IPS-18c (cell line): ENCODE results near the gene SP140L.
"Not testable (repeated sequence)": the region's sequence is repeated elsewhere in the genome, so short reads cannot be mapped to it uniquely, and the experiment has no call there.

Experiments used
- H3K4me3 ChIP-seq: 2 replicates; pipeline ENCODE4 v1.7.0; 2013; ENCODE audit warnings: low read depth, mild to moderate bottlenecking, low read length, moderate library complexity; ENCODE audit not compliant: insufficient read depth
- H3K9me3 ChIP-seq: one replicate; pipeline ENCODE4 v1.6.1; 2013; ENCODE audit warnings: mild to moderate bottlenecking, low read length, moderate library complexity; ENCODE audit not compliant: control insufficient read depth, insufficient read depth

SP140L gene

DNA sequence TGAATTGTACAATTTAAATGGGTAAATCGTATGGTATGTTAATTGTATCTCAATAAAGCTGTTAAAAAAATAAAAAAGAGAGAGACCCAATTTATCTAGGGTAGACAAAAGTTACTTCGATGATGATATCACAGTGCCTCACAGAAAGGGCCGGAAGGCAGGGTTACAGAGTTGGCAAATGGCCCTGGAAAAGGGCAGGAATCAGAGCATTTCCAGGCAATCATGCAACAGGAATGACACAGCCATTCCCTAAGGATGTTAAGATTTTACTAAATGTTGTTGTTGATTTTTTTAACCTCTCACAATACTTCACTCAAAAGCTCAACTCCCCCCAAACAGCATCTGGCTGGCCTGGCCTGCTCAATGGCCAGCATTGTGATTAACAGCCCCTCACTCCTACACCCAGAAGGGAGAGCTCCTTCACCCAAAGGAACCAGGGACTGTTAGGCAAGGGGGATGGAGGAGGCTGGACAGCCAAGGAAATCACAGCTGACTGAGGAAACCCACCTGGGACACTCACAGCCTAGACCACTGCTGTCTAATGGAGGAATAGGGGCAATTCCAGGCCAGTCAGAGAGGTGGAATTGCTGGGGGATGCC lies 81.3 kb downstream of the SP140L start:
- no peak overlapping the region for H3K4me3 ChIP-seq
- no peaks in the 10 kb centered on the region for H3K9me3 ChIP-seq

DNA sequence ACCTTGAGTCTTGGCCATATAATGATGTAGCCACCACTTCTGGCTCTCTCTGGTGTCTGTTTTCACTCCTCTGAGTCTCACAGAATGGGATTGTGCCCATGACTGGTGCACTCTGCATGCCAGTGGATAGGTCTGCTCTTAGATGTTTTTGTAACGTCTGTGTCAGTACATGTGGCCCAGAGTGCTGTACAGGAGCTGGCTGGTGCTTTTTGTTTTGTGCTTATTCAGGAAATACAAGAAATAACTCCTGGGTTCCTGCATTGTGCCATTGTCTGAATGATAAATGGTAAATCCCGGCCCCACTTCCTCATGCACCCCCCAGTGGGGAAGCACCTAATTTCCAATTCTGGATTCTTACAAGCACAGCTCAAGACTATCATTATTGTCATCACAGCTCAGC lies 82.3 kb downstream of the SP140L start:
- H3K9me3 ChIP-seq, H3K4me3 ChIP-seq: not testable (repeated sequence)

DNA sequence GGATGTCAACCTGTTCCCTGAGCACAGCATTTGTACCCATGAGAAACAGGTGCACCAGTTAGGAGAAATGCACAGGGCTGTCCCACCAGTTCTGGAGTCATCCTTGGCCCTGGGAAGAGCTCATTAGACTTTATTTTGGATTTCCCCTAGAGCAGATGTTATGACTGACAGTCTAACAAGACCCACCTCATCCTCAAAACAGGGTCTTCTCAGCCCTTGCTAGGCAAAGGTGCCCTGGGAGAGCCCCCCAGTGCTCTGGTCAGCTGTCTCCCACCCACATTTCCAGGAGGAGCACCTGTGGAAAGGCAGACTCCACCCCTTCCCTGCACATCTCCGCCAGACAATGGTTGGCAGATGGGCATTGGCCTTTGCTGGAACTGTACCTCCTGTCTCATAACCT lies 83.3 kb downstream of the SP140L start:
- no peaks in the 10 kb centered on the region for H3K9me3 ChIP-seq
- H3K4me3 ChIP-seq: no peak overlapping the region

DNA sequence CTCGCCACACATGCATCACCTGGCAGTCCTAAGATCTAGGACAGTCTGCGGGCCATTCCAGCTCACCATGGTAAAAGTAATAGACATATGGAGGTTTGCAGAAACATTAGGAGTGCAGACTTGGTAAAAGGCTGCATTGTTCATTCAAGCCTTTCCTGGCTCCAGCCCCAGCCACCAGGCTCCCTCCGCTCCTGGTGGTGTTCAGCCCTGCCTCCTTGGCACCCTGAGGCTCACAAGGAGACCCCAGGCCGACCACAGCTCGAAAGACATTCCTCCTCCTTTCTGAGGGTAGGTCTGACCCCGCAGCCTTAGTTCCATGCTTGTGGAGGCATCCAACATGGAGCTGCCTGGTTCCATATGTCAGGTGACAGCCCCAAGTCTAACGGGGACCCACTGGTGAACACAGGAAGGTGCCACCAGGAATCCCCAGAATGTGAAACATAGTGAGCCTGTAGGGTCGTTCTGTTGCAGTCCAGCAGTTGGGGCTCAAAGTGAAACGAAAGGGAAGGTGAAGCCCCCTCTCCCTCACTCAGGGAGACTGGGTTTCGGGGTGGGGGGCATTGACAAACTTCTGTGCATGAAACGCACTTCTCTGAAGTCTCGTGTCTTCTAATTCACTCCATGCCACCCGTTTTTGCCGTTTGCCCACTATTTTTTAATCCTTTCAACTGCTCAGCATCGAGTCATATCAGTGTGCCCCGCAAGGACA lies 84.0 kb downstream of the SP140L start:
- peak overlapping the region; percentile 80; the same call in 1 of the 2 replicates for H3K4me3 ChIP-seq

DNA sequence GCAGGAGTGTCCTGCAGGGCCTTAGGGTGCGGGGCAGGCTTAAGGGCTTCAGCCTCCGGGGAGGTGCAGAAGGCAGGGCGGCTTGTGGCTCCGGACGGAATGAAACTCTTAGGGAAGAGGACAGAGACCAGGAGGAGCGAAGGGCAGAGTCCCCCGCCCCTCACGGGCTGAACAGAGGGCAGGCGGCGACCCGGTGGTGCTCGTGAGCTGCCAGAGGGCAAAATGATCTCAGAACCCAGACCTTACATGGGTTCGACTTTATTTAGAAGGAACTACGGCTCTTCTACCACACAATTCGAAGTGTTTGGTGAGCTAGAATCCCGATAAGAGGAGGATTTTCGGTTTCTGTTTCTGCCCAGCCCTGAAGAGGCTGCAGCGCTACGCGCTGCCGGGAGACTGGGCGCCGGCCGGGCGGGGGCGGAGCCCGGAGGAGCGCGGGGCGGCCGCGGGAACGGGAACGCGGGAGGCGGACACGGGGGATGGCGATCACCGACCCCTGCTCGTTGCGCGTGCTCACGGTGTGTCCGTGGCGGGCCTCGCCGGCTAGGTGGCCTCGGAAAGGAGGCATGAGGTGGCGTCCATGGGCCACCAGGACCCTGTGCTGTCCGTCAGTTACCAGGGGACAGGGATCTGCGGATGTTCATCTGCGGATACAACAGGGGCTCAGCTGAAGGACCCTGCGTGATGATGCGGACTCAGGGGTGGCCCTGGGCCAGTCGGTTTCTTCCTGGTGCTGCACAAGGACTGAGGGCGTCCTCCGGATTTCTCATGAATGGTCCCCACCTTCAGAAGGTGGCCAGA lies 84.8 kb downstream of the SP140L start:
- Histone ChIP-seq H3K4me3 (peak overlapping the region; percentile 80), H3K9me3 (peaks cover 3% of the 10 kb centered on the region)

More for the DNA sequence above, 84.0 kb downstream of the SP140L start:
- H3K9me3 ChIP-seq: peaks cover 3% of the 10 kb centered on the region

DNA sequence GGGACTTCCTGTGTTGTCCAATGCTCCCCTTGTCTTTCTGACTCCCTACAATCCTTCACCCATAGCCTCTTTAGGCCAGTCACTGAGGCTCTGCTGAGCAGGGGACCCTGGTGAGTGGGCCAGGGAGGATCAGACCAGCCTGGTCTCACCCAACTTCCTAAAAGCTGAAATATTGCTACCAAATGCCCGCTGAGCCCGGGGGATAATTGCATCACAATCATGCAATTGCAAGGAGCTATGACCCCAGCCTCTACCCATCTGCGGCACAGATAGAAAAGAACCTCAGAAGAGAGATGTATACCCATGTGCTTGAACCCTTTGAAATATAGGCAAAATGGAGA lies 85.3 kb downstream of the SP140L start:
- H3K4me3 ChIP-seq: peak overlapping the region; percentile 80
- peaks cover 3% of the 10 kb centered on the region for H3K9me3 ChIP-seq

DNA sequence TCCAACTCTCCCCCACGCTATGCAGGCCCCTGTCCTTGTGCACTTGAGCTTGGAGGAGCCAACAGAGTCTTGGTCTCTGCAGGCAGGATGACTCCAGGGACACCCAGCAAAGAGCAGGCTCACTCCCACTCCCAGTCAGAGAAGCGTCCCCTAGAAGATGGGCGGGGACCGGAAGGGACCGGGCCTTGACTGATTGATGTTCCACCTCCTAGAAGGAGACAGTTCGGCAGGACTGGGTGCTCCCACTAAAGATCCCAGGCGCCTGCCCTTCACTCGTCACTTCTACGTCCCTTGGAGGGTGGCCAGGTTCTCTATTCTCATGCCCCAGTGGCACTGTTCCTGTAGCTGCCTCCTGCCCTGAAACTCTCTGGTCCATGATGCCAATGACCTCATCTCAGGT lies 85.9 kb downstream of the SP140L start:
- H3K9me3 ChIP-seq: peaks cover 3% of the 10 kb centered on the region
- H3K4me3 ChIP-seq: no peak overlapping the region

DNA sequence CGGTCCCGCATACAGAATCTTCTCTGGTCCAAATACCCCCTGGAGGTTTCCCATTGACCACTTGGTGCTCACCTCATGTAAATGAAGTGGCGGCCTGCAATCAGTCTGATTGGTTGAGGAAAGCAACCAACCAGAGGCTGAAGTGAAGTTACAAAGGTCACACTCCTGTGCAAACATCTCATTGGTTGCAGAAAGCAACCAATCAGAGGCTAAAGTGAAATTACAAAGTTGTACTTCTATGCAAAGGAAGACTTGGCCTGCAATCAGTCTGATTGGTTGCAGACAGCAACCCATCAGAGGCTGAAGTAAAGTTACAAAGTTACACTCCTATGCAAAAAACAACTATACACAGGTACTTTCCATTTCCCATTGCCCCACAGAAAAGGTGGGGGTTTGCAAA lies 86.5 kb downstream of the SP140L start:
- H3K4me3 ChIP-seq: no peak overlapping the region

DNA sequence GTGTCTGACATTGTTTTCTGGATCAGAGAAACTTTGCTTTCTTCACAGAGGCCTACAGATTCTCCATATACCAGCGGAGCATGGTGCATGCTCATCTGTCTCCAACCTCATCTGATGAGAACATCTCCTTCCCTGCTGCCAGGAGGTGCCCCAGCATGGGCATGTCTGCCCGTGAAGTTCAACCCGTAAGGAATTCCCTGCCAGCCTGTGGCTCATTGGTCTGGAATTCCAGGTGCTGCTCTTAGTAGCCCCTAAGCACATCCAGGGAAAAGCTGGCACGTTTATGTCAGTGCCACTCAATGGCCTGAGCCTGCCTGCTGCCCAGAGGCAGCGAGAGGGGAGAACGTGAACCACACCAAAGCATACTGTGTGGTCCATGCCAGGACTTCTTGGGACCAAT lies 87.3 kb downstream of the SP140L start:
- Histone ChIP-seq H3K4me3 (no peak overlapping the region), H3K9me3 (peaks cover 3% of the 10 kb centered on the region)

More for the DNA sequence above, 86.5 kb downstream of the SP140L start:
- H3K9me3 ChIP-seq: peaks cover 3% of the 10 kb centered on the region

DNA sequence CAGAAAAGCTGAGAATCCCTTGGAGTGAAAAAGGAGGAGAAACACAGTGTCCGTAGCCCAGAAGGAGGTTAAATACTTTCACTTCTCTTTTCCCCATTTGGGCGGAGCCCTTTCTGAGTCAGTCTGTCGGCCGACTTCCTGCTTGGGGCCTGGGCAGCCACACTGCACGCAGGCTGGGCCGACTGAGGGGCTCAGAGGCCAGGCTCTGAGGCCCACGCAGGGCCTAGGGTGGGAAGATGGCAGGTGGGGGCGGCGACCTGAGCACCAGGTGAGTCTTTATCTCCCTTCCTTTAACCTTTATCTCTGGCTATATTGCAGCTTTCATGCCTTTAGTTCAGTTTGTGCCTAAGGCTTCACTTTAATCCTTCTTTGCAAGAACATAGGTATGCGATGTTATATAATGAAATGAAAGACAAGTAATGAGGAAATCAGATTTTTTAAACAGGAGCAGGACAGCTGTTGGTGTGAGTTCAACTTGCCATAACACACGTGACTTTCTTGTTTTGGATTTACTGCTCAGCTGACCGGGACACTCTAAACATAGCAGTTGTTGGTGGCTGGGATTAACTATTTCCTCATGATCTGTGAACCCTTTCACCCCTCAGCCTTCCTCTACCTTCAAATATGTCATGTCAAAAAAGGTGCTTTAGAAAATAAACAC lies 89.2 kb downstream of the SP140L start, which contains the start of gene SP100:
SP100 (plus strand) TSS at position 141 of the 661 bp plus-strand sequence; CDS start at position 237, 96 bp downstream.
- peaks cover 3% of the 10 kb centered on the region for H3K9me3 ChIP-seq
- no peak within 1 kb of the TSS for H3K4me3 ChIP-seq

DNA sequence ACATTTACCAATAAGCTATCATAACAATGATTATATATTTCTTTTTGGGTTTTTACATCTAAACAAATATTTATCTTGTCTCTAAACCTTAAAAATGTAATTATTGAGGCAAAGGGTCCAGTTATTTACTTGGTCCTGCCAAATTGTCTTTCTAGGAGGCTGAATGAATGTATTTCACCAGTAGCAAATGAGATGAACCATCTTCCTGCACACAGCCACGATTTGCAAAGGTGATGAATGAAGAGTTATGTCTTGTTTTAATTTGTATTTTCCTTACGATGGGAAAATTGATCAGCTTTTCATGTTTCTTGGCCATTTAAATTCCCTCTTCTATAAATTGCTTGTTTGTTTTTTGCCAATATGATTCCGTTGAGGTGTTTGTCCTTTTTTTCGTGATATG lies 90.4 kb downstream of the SP140L start:
- H3K4me3 ChIP-seq: no peak overlapping the region

DNA sequence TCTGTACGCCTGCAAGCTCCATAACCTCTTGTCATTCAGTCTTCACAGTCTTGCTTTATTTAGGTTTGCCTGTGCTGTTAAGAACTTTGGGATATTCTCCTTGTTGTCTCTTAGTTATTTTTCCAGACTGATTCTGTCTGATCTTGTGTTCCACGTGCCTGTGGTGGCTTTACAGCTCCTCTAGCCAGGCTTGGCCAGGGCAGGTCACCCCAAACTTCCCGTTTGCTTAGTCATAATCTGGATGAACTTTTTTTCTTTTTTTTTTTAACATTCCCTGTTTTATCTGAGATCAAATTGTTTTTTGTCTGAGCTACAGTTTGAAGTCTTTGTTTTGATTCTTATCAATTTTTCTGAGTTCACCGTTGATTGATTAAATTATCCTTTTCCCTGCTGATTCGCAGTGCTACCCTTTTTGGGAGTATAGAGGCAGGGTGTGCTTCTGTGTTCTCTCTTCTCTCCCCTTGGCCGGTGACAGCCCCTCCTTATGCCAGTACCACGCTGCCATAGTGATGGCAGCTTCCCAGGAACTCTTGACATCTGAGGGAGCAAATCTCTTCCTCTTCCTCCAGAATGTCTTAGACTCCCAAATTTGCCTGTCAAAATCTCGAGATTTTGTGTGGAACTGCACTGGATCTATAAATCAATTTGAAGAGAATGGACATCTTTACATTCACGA lies 91.5 kb downstream of the SP140L start:
- Histone ChIP-seq H3K9me3 (peaks cover 3% of the 10 kb centered on the region), H3K4me3 (no peak overlapping the region)

More for the DNA sequence above, 90.4 kb downstream of the SP140L start:
- peaks cover 3% of the 10 kb centered on the region for H3K9me3 ChIP-seq

DNA sequence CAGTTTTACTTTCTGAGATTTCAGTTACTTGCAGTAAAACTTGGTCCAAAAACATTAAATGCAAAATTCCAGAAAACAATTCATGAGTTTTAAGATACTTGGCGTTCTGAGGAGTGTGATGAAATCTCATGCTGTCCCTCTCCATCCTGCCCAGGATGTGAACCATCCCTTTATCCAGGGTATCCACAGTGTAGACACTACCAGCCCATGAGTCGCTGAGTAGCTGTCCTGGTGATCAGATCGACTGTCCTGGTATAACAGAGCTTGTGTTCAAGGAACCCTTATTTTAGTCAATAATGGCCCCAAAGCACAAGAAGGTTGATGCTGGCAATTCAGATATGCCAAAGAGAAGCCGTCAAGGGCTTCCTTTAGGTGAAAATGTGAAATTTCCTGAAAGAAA lies 92.2 kb downstream of the SP140L start:
- H3K4me3 ChIP-seq: no peak overlapping the region

DNA sequence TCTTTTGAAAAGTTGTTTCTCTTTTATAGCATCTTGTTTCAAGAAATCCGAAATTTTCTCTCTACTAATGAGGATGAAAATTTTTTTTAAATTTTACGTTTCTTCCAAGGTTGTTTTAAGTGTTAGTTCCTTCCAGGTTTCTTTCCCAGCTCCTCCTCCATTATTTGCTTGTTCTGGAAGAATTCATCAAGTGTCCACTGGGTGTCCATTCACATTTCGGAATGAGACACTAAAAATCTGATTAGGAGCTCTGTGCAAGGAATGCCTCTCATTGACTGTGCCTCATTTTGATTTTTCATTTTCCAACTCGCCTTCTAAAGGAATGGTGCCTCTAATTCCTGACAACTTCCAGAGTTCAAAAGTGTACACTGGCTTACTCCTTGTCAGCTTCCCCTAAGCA lies 95.2 kb downstream of the SP140L start:
- Histone ChIP-seq H3K9me3 (peaks cover 3% of the 10 kb centered on the region), H3K4me3 (no peak overlapping the region)

More for the DNA sequence above, 92.2 kb downstream of the SP140L start:
- peaks cover 6% of the 10 kb centered on the region for H3K9me3 ChIP-seq

DNA sequence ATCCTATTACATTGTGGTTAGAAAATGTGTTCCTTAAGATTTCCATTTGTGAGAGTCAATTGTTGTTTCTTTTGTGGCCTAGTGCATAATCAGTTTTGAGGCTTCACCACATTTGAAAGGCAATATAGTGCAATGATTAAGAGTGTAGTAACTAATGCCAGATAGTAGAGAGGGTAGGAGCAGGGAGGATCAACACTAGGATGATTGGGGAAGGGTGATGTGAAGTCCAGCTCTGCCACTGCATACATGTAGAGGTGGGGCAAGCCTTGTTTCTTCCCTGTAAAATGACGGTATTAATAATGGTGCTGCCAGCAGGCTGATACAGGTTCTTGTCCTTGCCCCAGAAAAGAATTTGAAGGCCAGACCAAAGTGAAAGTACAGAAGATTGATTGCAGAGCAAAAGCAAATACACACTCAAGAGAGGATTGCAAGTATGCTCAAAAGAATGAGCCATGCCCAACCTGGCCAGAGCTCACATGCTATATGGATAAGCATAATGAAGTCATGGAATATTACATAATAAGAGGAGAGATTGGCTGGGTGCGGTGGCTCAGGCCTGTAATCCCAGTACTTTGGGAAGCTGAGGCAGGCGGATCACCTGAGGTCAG lies 97.0 kb downstream of the SP140L start:
- peaks cover 3% of the 10 kb centered on the region for H3K9me3 ChIP-seq
- no peak overlapping the region for H3K4me3 ChIP-seq

DNA sequence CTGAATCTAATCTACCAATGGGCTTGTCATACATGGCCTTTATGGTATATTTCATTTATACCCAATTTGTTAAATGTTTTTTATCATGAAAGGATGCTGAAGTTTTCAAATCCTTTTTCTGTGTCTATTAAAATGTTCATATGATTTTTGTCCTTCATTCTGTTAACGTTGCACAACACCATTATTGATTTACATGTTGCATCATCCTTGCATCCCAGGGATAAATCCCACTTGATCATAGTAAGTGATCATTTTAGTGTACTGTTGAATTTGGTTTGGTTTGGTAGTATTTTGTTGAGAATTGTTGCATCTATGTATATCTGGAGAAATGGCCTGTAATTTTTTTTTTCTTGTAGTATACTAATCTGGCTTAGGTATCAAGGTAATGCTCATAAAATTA lies 98.4 kb downstream of the SP140L start:
- no peak overlapping the region for H3K4me3 ChIP-seq
- H3K9me3 ChIP-seq: peaks cover 3% of the 10 kb centered on the region

DNA sequence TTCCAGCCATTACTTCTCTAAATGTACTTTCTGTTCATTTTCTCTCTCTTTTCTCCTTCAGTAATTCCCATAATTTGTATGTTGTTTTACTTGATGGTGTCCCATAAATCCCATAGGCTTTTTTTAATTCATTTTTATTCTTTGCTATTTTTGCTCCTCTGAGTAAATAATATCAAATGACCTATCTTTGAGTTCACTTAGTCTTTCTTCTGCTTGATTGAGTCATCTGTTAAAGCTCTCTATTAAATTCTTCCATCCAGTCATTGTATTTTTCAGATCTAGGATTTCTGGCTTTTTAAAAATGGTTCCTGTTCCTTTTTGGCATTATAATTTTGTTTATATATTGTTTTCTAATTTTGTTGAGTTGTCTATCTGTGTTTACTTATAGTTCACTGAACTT lies 102.5 kb downstream of the SP140L start:
- no peaks in the 10 kb centered on the region for H3K9me3 ChIP-seq
- H3K4me3 ChIP-seq: no peak overlapping the region
